Ascending aorta (tissue), 2 donors: ENCODE measurements around the gene OR10A2. TPM values are rescaled to one million over a fixed set of nuclear protein-coding genes. Genes with fewer than 3 reads are reported as not detected.
"Not testable (repeated sequence)": the region's sequence is repeated elsewhere in the genome, so short reads cannot be mapped to it uniquely, and the experiment has no call there.

ENCODE experiments used
- DNase-seq, 2 donors: peaks; one replicate each; pipeline ENCODE4 v3.0.0-alpha.2; 2019; ENCODE audit warnings: low spot score in 2 of 2
- H3K27ac ChIP-seq, 2 donors: fragments of 200-600 bp; sonication (generic); one replicate each; pipeline ENCODE4 v1.5.1; 2016 to 2017; ENCODE audit warnings: mild to moderate bottlenecking in 1 of 2
- H3K27me3 ChIP-seq: fragments of 200-600 bp; sonication (generic); one replicate; pipeline ENCODE4 v1.5.1; 2017
- H3K36me3 ChIP-seq, 2 donors: fragments of 200-600 bp; sonication (generic); one replicate each; pipeline ENCODE4 v1.5.1; 2016
- H3K4me1 ChIP-seq, 2 donors: fragments of 200-600 bp; sonication (generic); one replicate each; pipeline ENCODE4 v1.5.1; 2016 to 2017; ENCODE audit warnings: mild to moderate bottlenecking in 1 of 2
- H3K4me3 ChIP-seq, 2 donors: fragments of 200-600 bp; sonication (generic); one replicate each; pipeline ENCODE4 v1.5.1; 2016 to 2017; ENCODE audit warnings: mild to moderate bottlenecking in 1 of 2
- H3K9me3 ChIP-seq, 2 donors: fragments of 200-600 bp; sonication (generic); one replicate each; pipeline ENCODE4 v1.5.1; 2016
- intact Hi-C: fragments of 100-400 bp; cut with DNase I; formaldehyde crosslinking; loops from one replicate; pipeline ENCODE4 v1.15.1; 2023
- total RNA-seq: library from RNA; depleted of rRNA; stranded (reverse); fragments of >200 nt; gene quantifications from one replicate; pipeline ENCODE4 v1.1.0, GENCODE V29; 2016
- TF ChIP-seq, protein P1 (sequence below), 3 experiments: fragments of 200-600 bp in 2 of 3; fragments of 450-650 bp in 1 of 3; sonication (generic) in 2 of 3; IDR thresholded peaks; one replicate each; pipeline ENCODE4 v1.5.1; 2016 to 2019; ENCODE audit warnings: antibody characterized with exemption in 3 of 3, mild to moderate bottlenecking in 1 of 3, moderate library complexity in 1 of 3

Gene OR10A2
- total RNA-seq, 1 donor from 2014 or later: not detected

DNA sequence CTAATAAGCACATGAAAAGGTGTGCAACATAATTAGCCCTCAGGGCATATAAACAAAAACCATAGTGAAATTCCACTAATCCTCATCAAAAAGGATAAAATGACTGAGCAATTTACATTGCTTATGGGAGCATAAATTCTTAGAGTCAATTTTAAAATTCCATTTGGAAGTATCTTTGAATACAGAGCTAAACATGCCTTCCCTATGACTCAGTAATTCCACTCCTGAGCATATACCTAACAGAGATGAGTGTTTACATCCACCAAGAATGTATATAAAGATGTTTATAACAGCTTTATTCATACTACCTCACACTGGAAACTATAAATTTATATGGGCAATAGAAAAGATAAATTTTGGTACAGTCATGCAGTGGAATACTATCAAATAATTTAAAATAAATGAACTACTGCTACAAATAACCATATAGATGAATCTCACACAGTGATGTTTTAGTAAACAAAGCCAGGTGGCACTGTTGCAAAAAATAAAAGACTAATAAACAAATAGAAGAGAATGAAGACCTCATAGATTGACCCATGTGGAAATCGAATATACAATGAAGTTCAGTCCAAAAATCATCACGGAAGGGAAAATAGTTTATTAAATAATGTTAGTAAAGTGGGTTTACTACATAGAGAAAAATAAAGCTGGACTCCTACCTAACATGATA is 37.6 kb downstream of the OR10A2 start:
- H3K27me3 ChIP-seq: no peaks in the 10 kb centered on the region
- no peak overlapping the region for H3K27ac ChIP-seq
- DNase-seq: no peak
- H3K4me1 ChIP-seq: no peaks in the 10 kb centered on the region
- H3K9me3 ChIP-seq: no peaks in the 10 kb centered on the region
- intact Hi-C loops: no loop called here
- no peak overlapping the region for H3K4me3 ChIP-seq
- H3K36me3 ChIP-seq: no peaks in the 10 kb centered on the region
- TF ChIP-seq, protein P1, sequence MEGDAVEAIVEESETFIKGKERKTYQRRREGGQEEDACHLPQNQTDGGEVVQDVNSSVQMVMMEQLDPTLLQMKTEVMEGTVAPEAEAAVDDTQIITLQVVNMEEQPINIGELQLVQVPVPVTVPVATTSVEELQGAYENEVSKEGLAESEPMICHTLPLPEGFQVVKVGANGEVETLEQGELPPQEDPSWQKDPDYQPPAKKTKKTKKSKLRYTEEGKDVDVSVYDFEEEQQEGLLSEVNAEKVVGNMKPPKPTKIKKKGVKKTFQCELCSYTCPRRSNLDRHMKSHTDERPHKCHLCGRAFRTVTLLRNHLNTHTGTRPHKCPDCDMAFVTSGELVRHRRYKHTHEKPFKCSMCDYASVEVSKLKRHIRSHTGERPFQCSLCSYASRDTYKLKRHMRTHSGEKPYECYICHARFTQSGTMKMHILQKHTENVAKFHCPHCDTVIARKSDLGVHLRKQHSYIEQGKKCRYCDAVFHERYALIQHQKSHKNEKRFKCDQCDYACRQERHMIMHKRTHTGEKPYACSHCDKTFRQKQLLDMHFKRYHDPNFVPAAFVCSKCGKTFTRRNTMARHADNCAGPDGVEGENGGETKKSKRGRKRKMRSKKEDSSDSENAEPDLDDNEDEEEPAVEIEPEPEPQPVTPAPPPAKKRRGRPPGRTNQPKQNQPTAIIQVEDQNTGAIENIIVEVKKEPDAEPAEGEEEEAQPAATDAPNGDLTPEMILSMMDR (IDR thresholded peaks at IDR 0.05): no peak

DNA sequence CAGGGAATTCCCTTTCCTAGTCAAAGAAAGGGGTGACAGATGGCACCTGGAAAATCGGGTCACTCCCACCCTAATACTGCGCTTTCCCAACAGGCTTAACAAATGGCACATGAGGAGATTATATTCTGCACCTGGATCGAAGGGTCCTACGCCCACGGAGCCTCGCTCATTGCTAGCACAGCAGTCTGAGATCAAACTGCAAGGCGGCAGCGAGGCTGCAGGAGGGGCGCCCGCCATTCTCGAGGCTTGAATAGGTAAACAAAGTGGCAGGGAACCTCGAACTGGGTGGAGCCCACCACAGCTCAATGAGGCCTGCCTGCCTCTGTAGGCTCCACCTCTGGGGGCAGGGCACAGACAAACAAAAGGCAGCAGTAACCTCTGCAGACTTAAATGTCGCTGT is 41.9 kb downstream of the OR10A2 start:
- H3K27ac ChIP-seq, intact Hi-C loops, H3K36me3 ChIP-seq, DNase-seq, H3K4me1 ChIP-seq, H3K4me3 ChIP-seq, H3K9me3 ChIP-seq, H3K27me3 ChIP-seq: not testable (repeated sequence)

DNA sequence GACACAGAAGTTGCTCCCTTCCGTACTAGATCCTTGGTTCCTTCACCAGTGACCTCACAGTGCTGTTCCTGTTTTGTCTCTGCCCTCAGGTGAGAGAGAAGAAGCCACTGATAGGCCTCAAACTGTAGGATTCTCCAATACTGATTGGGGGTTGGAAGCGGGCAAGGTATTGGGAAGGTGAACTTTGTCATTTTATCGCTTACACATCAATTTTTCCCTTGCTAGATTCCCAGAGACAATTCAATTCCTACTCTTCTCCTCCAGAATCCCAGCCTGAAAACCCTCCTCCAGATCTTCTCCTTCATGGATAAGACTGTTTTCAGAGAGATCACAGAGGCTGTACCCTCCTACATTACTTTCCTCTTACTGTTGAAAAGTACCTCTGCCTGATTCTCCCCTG is 48.5 kb downstream of the OR10A2 start:
- intact Hi-C loops: no loop called here
- no peak overlapping the region for H3K27ac ChIP-seq
- H3K4me3 ChIP-seq: no peak overlapping the region
- H3K4me1 ChIP-seq: no peaks in the 10 kb centered on the region
- no peaks in the 10 kb centered on the region for H3K9me3 ChIP-seq
- TF ChIP-seq, protein P1 (IDR thresholded peaks at IDR 0.05): no peak
- H3K27me3 ChIP-seq: no peaks in the 10 kb centered on the region
- no peaks in the 10 kb centered on the region for H3K36me3 ChIP-seq
- DNase-seq: no peak

DNA sequence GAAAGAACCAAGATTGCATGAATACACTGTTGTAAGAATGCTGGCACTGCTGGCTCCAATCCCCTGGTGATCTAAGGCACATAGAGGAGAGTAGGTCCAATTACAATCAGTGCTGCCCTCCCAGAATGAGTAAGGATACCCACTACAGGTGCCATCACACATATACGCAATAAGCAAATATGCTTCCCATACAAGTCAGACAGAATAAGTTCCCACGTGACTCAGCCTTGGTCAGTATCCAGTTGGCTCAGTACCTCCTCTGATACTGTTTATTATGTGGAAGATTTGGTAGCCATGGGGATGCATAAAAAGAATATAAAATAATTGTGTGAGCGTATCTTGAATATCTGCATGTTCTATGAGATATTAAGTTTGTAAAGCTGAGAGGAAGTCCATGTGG is 49.1 kb downstream of the OR10A2 start:
- DNase-seq: no peak
- Histone ChIP-seq H3K27me3 (no peaks in the 10 kb centered on the region), H3K4me1 (no peaks in the 10 kb centered on the region), H3K27ac (no peak overlapping the region), H3K36me3 (no peaks in the 10 kb centered on the region), H3K4me3 (no peak overlapping the region), H3K9me3 (no peaks in the 10 kb centered on the region)
- TF ChIP-seq, protein P1 (IDR thresholded peaks at IDR 0.05): no peak
- intact Hi-C loops: no loop called here

DNA sequence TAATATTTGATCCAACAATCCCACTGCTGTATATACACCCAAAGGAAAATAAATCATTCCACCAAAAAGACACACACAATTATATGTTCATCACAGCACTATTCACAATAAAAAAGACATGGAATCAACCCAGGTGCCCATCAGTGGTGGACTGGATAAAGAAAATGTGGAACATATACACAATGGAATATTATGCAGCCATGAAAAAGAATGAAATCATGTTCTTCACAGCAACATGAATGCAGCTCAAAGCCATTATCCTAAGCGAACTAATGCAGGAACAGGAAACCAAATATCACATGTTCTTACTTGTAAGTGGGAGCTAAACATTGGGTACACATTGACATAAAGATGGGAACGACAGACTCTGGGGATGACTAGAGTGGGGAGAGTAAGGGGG is 56.8 kb downstream of the OR10A2 start:
- H3K9me3 ChIP-seq: no peaks in the 10 kb centered on the region
- H3K4me3 ChIP-seq: no peak overlapping the region
- no peaks in the 10 kb centered on the region for H3K36me3 ChIP-seq
- H3K4me1 ChIP-seq: no peaks in the 10 kb centered on the region
- DNase-seq: no peak
- intact Hi-C loops: no loop called here
- H3K27ac ChIP-seq: no peak overlapping the region
- H3K27me3 ChIP-seq: no peaks in the 10 kb centered on the region
- TF ChIP-seq, protein P1 (IDR thresholded peaks at IDR 0.05): no peak

DNA sequence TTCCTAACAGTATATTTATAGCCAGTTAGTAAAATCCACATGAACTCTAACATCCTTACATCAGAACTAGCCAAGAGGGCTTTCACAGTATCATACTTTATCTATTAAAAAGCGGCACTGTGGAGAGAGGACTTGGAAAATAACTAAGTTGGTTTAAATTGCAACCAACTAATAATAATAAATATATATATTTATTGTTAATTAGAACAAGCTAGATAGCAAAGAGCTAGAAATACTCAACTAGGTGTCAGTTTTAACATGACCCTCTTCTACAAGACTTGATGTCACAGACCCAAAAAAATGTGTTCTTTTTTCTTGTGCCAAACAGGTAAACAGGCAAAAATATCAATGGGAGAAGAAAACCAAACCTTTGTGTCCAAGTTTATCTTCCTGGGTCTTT is 57.8 kb downstream of the OR10A2 start, which contains the start of gene OR2D3:
OR2D3 (plus strand) TSS at position 301 of the 400 bp plus-strand sequence; CDS start at position 301, 0 bp downstream.
- TF ChIP-seq, protein P1 (IDR thresholded peaks at IDR 0.05): no peak
- Histone ChIP-seq H3K36me3 (no peaks in the 10 kb centered on the region), H3K4me1 (no peaks in the 10 kb centered on the region), H3K4me3 (no peak within 1 kb of the TSS), H3K27ac (no peak within 1 kb of the TSS), H3K9me3 (no peaks in the 10 kb centered on the region), H3K27me3 (no peaks in the 10 kb centered on the region)
- intact Hi-C loops: no loop called here
- no peak for DNase-seq

Other genes with a start within 250 kb of the OR10A2 start
- gene TPP1, start 243.6 kb upstream of the OR10A2 start, total RNA-seq: 96.7 TPM
- 58.0 TPM for gene DCHS1, start 207.2 kb upstream of the OR10A2 start, total RNA-seq
- gene MRPL17, start 179.7 kb upstream of the OR10A2 start, total RNA-seq: 12.9 TPM
- gene OR2AG2, start 91.1 kb upstream of the OR10A2 start, total RNA-seq: 0.43 TPM
- not detected for gene OR2AG1, start 80.0 kb upstream of the OR10A2 start, total RNA-seq
- gene OR6A2, start 63.4 kb upstream of the OR10A2 start, total RNA-seq: not detected
- gene OR10A5, start 17.4 kb upstream of the OR10A2 start, total RNA-seq: not detected
- not detected for gene OR10A4, start 13.6 kb downstream of the OR10A2 start, total RNA-seq
- not detected for gene OR2D2, start 29.4 kb downstream of the OR10A2 start, total RNA-seq
- not detected for gene OR2D3, start 57.9 kb downstream of the OR10A2 start, total RNA-seq
- not detected for gene ZNF215, start 63.4 kb downstream of the OR10A2 start, total RNA-seq
- not detected for gene ZNF214, start 157.3 kb downstream of the OR10A2 start, total RNA-seq
- gene NLRP14, start 157.4 kb downstream of the OR10A2 start, total RNA-seq: not detected
- not detected for gene RBMXL2, start 225.9 kb downstream of the OR10A2 start, total RNA-seq